ENCODE results near the gene MYLK.
"Not testable (repeated sequence)": the region's sequence is repeated elsewhere in the genome, so short reads cannot be mapped to it uniquely, and the experiment has no call there.

MYLK gene

DNA sequence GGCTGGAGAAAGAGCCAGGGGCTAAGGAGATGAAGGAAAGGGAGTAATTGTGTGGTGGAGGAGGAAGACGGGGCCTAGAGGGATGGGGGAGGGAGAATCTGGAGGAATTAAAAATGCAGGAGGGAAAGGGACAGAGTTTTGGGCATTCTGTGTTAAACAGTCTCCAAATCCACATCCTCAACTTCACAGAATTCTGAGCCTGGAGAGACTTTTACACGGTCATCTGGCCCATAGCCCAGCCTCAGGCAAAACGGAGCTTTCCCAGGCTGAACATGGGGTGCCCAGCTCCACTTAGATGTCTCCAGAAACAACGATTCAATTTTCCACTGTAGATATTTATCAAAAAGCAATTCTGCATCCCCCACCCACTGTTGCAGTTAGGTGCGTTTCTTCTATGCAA, 161.7 kb downstream of the MYLK start:
- no peak for DNase-seq (ENCODE audit: low read depth)

DNA sequence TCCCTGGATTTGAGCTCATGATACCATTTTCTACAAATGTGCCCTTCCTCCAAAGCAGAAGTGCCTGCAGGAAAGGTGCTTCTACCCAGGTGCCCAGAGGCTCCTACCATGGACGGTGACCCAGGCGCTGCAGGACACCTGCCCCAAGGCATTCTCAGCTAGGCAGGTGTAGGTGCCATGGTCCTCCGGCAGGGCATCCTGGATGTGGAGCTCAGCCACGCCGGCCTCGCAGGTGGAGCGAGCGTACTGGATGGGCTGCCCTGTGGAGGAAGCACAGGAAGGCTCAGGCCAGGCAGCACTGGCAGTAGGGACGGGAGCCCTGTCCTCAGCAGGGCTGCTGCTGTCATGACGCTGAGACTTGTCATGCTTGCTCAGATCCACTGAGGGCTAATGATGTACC, 162.1 kb downstream of the MYLK start:
- DNase-seq (ENCODE audit: low read depth): no peak

DNA sequence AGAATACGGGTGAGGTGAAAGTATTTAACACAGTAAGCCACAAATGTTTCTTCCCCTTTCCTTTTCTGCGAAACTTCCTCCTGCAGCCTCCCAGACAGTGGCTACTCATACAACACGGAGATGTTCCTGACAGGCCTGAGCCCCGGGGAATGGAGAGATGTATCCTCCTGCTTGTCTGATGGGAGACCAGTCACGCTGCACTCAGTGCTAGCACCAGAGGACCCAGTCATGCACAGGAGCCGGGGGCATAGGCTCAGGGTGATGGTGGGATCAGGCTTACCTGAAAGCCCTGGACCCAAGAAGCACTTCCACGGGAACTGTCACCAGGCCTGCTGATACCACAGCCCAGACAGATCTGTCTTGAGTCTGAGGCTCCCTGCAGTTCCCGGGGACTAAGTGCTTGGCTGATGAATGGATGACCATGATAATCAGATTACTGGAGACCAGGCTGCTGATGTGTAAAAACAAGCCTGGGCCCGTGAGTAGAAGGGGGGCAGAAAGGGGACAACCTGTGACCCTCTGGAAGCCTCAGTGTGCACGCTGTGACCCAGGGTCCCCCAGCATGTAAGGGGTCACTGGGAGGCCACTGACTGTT, 162.9 kb downstream of the MYLK start:
- not testable (repeated sequence) for DNase-seq (ENCODE audit: low read depth)

DNA sequence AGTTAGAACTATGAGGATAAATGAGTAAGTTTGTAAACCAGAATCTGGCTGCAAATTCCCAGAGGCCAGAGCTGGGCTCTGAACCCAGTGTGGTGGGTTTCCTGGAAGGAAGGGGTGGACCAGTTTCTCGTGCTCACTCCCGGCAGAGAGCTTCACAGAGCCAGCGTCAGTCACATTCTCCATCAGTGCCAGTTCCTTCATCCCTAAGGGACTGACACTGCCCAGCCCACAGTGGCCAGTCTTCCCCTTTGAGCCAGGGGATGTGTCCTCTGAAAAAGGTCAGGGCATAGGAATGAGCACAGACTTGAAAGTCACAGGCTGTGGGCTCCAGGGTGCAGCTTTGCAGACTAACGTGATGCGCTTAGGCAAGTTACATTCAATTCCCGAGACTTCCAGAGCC, 163.5 kb downstream of the MYLK start:
- DNase-seq (ENCODE audit: low read depth): no peak

DNA sequence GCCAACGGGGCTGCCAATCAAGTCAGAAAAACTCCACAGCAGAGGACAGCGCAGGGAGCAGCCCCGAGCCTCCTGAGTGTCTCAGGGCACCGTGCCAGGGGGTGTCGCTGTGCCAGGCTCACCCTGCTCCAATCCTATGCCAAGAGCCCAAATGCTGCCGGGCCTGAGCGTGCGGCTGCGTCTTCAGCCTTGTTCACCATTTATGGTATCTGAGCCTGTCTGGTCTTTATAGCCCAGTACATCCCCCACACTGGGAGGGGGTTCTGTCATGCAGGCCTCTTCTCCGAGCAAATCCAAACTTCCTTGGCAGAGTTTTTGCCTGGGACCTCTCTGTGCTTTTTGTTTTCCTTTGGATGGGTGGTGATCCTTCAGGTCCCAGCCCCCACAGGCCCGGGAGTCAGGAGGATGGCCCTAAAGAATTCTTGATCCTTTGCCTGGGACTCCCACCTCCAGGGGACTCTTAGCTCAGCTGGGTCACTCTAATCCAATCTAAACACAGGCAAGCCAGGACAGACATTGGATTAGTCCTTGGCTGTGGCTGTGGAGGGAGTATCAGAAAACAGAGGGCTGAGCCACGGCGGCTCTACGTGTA, 164.2 kb downstream of the MYLK start:
- DNase-seq (ENCODE audit: low read depth): no peak

DNA sequence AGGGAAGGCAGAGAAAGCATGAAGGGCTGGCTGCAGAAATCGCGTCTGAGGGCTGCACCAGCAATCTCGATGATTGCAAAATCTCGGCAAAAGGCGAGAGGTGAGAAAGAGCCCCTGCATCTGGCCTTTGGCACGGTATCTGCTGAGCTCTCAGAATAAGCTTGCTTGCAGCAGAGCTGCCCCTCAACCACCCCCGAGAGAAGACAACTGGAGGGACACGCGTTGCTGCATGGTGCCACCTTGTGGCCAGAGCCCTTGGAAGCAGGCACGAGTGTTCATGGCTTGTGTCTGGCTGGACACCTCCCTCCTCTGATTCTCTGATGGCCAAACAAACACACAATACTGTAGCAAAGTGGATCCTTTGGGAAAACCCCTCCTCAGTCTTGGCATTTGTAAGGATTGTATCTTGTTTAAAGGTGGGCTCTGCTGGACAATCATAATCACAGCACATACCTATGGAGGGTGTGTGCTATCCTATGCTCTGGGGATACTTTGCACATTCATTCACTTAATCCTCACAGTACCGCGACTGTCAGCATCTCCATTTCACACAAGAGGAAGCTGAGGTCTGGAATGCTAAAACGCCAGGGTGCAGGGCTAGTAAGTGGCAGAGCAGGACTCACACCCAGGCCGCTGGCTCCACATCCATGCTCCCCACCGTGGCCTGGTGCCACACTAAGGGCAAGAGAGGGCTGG, 164.9 kb downstream of the MYLK start:
- DNase-seq (ENCODE audit: low read depth): peak; percentile 5

DNA sequence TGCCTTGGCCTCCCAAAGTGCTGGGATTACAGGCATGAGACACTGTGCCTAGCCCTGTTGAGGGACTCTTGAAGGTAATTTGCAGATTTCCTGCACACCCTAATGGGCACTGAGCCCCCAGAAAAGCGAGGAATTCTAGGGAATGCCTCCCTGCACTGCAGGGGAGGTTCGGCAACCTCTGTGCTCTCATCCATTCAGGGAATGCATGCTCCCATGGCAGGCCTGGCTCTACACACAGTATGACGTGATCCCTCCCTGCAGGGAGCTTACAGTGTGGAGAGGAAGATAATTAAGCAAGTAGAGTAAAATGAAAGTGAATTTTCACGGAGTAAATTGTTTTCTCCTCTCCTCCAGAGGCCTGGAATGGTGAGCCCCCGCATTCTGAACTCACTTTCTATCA, 166.0 kb downstream of the MYLK start:
- no peak for DNase-seq (ENCODE audit: low read depth)

DNA sequence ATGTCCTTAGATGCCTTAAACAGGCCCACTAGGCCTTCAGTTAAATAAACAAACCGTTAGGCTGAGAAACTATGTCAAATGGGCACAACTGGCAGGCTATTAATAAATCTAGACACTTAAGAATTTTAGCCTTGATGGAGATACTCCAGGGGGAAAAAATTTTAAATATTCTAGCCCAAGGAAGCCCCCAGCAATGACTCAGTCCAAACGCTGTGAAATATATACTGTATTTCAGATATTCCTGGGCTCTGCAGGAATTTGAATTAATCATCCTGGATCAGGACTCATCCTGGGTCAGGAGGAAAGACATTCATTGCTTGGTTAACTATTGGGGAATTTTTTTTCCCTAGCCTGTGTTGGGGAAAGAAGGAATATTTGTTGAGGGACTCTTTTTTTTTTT, 166.7 kb downstream of the MYLK start:
- DNase-seq (ENCODE audit: low read depth): not testable (repeated sequence)

DNA sequence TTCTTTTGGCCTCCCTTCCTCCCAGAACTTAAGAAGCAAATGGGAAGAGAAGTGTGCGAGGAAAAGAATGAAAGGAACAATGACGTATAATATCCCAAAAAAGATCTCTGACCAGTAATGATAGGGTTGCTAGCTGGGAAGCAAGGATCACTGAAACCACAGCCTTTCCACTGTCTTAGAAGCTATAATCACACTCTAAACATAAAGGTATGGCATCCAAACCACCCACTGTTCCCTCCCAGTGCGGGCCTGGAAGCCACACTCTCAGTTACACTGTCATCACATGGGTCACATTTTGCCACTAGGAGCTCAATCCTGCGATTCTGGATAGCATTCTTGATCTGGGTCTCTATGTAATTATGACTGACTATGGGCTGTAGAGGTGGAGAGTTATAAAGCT, 167.7 kb downstream of the MYLK start:
- no peak for DNase-seq (ENCODE audit: low read depth)

DNA sequence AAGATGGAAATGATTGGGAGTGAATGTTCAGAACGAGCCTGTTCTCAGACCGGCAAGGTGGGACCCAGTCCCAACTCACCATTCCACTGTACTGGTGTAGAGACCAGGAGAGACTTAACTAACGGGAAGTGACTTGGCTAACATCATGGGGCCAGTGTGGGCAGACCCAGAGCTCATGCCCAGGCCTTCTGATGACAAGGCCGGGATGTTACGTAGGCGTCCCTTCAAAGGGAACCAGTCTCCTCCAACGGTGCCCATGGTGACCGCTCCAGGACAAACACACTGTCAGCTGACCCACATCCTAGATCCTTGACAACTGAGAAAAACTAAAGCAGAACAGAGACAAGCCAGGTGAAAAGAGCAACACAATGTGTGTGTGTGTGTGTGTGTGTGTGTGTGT, 170.9 kb downstream of the MYLK start:
- no peak for DNase-seq (ENCODE audit: low read depth)

DNA sequence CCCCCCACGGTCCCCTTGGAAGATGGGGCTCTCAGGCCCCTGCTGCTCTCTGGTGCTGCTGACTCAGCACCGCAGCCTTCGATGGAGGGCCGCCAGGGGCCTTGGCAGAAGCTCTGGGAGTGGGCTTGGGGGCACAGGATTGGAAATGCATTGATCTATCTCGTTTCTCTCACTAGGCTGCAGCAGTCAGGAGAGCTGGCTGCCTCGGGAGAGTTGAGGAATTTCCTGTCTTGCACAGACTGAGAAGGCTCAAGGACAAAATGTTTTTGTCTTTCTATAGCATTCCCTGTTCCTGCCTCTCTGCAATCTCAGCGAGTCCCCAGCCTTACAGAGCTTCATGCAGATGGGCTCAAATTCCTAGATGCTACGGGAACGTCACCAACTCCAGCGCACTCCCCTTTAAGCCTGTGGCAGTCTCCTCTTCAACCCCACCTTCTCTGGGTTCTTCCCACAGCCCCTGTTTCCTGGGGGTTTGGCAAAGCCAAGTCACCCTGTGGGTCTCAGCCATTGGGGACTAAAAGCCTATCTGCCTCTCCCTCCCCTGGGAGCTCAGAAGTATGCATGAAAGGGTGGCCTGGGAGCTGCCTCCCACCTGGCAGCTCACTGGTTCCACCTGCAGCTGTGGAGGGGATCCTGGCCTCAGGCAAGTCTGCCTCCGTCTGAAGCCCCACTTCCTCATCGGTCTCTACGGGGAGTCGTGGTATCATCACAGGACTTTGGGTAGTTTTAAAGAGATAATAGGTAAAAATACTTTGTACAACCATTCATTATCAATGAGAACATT, 171.9 kb downstream of the MYLK start:
- DNase-seq (ENCODE audit: low read depth): no peak

DNA sequence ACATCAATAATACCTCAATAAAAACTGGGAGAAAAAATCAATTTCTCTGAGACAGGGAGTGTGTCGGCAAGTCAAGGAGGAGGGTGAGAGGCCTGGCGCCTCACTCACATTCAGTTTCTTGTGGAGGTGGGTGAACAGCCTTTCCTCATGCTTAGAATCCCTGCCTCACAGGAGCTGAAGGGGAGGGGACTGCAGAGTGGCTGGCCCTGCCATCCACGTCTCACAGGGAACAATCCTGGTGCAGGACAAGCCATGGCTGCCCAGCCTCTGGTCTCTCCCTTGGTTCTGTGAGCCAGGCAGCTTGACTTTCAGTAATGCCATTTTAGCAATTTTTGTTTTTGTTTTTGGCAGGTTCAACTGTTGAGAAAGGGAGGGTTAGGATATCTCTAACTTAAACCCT, 172.8 kb downstream of the MYLK start:
- DNase-seq (ENCODE audit: low read depth): no peak

DNA sequence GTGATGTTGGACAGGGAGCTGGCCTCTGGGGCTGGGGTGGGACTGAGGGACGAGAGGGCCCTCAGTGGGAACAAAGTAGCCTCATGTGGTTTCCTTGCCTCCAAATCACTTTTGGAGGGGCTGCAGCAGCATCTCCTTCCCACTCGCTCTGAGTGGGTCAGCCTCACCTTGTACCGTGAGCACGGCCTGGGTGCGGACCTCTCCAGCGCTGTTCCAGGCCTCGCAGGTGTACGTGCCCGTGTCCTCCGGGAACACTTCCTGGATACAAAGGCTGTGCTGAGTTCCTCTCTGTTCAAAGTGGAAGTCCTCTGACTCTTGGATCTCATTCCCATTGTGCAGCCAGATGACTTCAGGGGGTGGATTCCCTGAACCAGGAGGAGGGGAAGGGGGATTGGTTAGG, 175.6 kb downstream of the MYLK start:
- no peak for DNase-seq (ENCODE audit: low read depth)

DNA sequence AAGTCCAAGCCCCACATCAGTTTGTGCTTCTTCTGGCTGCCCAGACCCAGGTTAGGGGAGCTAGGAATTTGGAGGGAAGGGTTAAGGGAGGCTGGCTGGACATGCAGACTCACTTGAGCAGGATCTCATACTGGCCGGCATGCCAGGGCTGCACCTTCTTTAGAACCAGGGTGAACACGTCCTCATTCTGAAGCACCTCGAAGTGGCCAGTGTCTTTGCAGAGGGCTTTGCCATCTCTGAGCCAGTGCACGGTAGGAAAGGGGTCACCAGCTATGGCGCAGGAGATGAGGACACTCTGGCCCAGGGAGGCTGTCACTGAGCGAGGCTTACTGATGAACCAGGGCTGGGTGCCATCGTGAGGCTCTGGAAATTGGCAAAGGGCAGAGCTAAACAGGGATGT, 176.5 kb downstream of the MYLK start:
- not testable (repeated sequence) for DNase-seq (ENCODE audit: low read depth)

DNA sequence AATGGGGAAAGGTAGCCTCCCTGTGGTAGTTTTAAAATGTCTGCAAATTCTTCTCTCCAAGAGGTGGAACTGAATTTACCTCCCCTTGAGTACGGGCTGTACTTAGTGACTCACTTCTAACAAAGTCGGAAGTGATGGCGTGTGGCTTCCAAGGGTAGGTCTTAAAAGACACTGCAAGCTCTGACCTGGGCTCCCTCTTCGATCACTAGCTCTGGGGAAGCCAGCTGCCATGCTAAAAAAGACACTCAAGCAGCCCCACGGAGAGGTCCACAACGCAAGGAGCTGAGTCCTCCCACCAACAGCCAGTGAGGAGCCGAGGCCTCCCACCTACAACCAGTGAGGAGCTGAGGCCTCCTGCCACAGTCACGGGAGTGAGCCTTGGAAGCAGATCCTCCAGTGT, 177.3 kb downstream of the MYLK start:
- no peak for DNase-seq (ENCODE audit: low read depth)

DNA sequence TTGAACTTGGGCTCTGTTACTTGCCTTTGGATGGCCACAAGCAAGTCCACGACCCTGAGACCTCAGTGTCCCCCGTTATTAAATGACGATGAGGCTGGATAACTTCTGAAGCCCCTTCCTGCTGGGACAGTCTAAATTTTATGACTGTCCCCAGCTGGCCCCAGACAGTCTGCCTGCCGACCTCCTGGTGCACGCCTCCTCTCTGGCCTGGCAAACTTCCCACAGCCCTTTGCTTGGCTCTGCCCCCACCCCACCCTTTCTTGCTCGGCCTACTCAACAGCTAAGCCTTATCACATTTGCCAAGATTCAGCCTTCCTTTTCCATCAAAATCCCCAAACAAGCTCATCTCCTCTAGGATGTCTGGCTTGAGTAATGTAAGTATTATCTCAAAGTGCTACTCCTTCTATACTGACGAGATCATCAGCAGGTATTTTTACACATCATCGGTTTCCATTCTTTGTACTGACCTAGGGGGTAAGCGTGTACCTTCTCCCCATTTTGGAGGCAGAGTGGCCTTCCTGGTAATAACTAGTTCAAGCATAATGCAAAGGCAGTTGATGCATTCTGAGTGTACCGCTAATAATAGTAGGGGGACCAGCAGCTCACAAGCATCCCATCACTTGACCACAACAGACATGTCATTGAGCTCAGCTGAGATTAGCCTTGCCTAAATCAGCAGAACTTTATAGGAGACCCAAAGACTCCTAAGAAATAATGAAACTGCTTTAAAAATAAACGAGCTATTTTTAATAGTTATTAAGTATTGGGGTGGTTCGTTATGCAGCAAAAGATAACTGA, 178.4 kb downstream of the MYLK start:
- no peak for DNase-seq (ENCODE audit: low read depth)

DNA sequence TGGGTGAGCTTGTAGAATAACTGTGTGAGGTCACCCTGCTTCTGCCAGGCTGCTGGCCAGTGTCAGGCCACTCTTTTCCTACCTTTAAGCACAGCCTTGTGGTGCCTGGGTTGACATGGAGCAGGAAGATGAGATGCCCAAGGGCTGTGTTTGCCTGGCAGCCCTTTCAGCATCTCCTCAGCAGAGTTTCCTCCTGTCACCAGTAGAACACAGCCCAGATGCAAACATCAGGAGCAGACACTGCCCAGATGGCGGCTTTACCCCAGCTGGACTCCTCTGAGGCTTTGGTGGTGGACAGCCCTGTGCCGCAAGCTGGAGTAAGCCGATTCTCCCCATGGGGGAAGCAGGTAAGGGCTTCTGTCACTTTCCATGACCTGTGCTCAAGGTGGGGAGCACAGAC, 180.5 kb downstream of the MYLK start:
- DNase-seq (ENCODE audit: low read depth): not testable (repeated sequence)

DNA sequence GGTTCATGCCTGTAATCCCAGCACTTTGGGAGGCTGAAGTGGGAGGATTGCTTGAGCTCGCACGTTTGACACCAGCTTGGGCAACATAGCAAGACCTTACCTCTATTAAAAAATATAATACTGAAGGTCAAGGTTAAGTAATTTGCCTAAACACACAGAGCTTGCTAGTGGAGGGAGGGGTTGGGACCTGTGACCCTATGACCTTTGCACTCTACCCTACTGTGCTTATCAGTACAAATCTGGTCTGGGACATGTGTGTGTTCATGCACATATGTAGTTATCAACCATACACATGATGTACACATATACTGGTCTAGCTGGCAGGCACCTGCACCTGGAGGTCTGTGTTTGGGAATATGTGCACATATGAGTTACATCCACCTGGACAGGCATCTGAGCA, 181.4 kb downstream of the MYLK start:
- DNase-seq (ENCODE audit: low read depth): no peak

DNA sequence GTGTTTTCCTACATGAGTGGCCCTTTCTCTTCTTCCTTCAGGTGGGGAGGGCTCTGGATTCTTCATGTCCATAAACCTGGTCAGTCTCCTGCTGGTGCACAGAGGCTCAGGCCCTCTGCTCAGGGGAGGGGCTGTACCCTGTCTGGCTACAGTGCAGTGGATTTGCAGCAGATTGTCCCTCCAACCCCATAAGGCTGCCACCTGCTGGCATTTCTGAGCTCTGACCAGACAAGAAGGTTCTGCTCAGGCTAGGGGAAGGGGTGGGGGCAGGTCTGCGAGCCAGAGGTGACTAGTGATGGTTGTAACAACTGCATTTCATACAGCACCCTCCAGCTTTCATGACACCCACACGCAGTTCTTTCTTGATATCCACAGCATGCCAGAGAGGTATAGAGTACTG, 182.1 kb downstream of the MYLK start:
- not testable (repeated sequence) for DNase-seq (ENCODE audit: low read depth)

DNA sequence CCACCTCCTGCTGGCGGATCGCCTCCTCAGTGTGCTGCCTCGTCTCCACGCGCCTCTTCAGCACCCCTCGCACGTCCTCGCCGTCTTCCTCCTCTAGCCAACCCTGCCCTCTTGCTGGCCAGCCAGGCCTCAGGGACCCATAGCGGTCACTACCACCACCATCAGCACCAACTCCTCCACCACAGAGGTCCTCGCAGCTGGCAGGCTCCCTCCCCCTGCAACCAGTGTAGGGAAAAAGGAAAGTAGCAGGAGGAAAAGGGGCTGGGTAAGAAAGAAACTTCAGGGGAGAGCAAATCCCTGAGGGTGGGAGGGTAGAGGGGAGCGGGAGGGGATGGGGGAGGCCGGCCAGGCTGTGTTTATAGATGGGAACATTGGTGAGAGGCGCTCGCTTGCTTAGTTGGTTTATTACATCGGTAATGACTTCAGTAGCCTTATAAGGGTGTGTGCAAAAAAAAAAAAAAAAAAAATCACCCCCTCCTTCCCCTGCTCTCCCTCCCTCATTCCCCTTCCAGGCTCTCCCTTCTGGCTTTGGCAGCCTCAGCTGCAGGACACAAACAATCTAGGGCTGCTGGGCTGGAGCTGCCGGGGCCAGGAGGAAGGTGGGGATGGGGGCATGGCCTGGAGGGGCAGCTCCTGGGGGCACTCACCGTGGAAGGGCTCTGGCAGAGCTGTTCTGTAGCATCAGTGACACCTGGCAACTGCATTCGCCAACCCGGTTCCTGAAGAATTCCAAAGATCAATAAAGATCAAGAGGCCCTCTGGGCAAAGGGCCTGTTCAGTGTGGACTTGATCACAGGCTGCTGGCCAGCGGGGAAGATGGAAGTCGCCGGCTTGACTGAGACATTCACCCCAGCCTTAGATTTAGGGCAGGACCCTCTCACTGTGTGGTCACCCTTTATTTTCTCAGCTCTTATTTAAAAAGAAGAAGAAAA, 183.1 kb downstream of the MYLK start:
- no peak for DNase-seq (ENCODE audit: low read depth)

DNA sequence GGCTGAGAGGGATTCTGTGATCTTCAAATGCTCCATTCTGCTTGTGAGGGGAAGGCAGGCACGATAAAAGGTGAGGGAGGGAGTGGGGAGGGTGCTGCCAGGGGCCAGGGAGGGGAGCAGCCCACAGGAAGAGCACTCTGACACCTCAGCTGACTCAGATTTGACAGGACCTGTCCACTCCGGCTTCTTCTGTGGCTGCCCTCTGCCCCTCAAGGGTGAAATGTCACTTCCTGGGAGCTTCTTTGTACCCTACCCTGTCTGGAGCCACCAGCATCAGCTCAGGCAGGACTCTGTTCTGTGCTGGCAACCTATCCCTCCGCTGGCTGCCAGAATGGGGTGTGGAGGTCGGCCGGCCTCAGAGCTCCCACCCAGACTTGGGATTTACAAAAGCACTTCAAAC, 185.3 kb downstream of the MYLK start:
- no peak for DNase-seq (ENCODE audit: low read depth)

Measured in stimulated activated CD8-positive, alpha-beta memory T cell treated with anti-CD3 and anti-CD28 coated beads, Interleukin-15, amount 100 ng/mL, for 24 hours (primary cell).